ENCODE measurements around the gene FAM13A. TPM values are rescaled to one million over a fixed set of nuclear protein-coding genes. Genes with fewer than 3 reads are reported as not detected.

FAM13A gene
- polyA plus RNA-seq, 1 of the 3 experiments (the other 2 are of a cell fraction), result 0.67 TPM

GRCh38 chr4:88706574-88706973 is 350.4 kb downstream of the FAM13A start:
- Histone ChIP-seq H3F3A (replicated peaks; ENCODE audit: insufficient read depth) (no peaks in the 10 kb centered on the region), H3K27me3 (ENCODE audit: insufficient read depth) (no peaks in the 10 kb centered on the region), H3K4me3 (ENCODE audit: low read depth in 2 of 2, low read length in 1 of 2) (no peak overlapping the region), H3K27ac (ENCODE audit: low read depth in 2 of 2, low read length in 1 of 2) (peak overlapping the region in 1 of 2 experiments; percentile 25; a peak in 1 of 4 replicates), H2AFZ (ENCODE audit: low read depth) (no peak overlapping the region), H3K79me2 (ENCODE audit: insufficient read depth) (no peaks in the 10 kb centered on the region), H3K4me2 (no peak overlapping the region), H3K9me2 (no peaks in the 10 kb centered on the region), H3K4me1 (ENCODE audit: control insufficient read depth in 1 of 2, insufficient read depth in 2 of 2, low read depth in 1 of 2, low read length in 1 of 2) (peaks cover 0 to 2% of the 10 kb centered on the region in 2 experiments; a peak in 1 of 4 replicates), H3K36me3 (replicated peaks in 1 of 2; ENCODE audit: control insufficient read depth in 1 of 2, insufficient read depth in 2 of 2, low read length in 1 of 2) (peaks cover 0 to 9% of the 10 kb centered on the region in 2 experiments), H4K20me1 (ENCODE audit: insufficient read depth) (no peaks in the 10 kb centered on the region), H3K9ac (no peak overlapping the region), H3K9me3 (no peaks in the 10 kb centered on the region)
- POLR2A ChIA-PET, result no interaction called here
- 53% methylated on average over 9 of the region's 9 CpGs for whole genome bisulfite sequencing (ENCODE audit: low lambda C conversion rate)
- TF ChIP-seq GABPA (IDR thresholded peaks at IDR 0.05; ENCODE audit: low read depth) (no peak), RAD21 (IDR thresholded peaks at IDR 0.05; ENCODE audit: low read length) (peak; percentile 88), SIN3A (IDR thresholded peaks at IDR 0.05; ENCODE audit: borderline replicate concordance, low read depth, low read length) (no peak), CTCF (IDR thresholded peaks at IDR 0.05) (peak; percentile 68), PBX3 (IDR thresholded peaks at IDR 0.05) (no peak), ELF1 (IDR thresholded peaks at IDR 0.05) (no peak), TCF12 (IDR thresholded peaks at IDR 0.05) (no peak), ZBTB33 (IDR thresholded peaks at IDR 0.05; ENCODE audit: borderline replicate concordance, low read depth) (no peak), FOXM1 (IDR thresholded peaks at IDR 0.05; ENCODE audit: low read depth) (no peak), JUND (IDR thresholded peaks at IDR 0.05) (no peak), IRF3 (IDR thresholded peaks at IDR 0.05; ENCODE audit: low read depth, low read length) (no peak), EZH2phosphoT487 (IDR thresholded peaks at IDR 0.05; ENCODE audit: borderline replicate concordance, low read depth) (no peak), SMC3 (IDR thresholded peaks at IDR 0.05; ENCODE audit: low read depth, low read length) (peak; percentile 84), POLR2AphosphoS5 (IDR thresholded peaks at IDR 0.05; ENCODE audit: low read depth, low read length) (no peak), TAF1 (IDR thresholded peaks at IDR 0.05; ENCODE audit: borderline replicate concordance, low read depth, low read length) (no peak)
- CTCF ChIA-PET, result interaction anchor here (0.6 to 6.1 kb wide), 40 partner anchors 10 to 405 kb away, joined by 3 to 47 read pairs (median 4); partner anchors contain the start of gene NAP1L5
- DNase-seq, result peak; percentile 57
